ENCODE results near the gene SPIN1. TPM values are rescaled to one million over a fixed set of nuclear protein-coding genes. Genes with fewer than 3 reads are reported as not detected.

SPIN1 gene
- total RNA-seq, 1 experiment from 2014 or later, result 123 TPM

DNA sequence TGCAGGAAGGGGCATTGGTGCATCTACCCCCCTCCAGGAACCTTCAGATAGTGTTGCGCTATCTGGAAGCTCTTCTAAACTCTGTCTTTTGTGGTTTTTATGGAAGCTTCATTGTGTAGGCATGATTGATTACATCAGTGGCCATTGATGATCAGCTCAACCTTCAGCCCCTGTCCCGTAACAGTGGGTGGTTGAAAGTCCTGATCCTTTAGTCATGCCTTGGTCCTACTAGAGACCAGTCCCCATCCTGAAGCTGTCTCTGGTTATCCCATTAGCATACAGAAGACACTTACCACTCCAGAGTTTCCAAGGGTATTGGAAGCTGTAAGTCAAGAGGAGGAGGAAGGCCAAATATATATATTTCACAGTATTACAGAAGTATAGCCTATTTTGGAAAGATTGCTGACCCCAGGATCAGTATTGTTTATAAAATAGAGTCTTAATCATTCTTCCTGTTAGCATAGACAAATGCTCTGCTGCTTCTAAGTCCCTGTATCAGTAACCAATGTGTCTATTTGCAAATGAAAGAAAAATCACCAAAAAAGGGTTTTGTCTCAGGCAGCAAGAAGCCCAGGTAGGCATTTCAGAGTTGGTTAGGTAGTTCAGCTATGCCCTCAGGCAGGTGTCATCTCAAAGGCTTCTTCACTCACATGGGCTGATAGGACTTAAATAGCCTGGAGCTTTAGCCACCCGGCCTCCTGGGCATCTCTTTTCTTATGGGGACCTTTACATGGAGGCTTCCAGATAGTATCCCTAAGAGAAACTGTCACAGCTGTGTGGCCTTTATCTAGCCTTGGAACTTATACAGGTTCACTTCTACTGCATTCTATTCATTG, 41.6 kb downstream of the SPIN1 start:
- ATAC-seq (no peak; the same call in 1 of the 2 replicates), DNase-seq (ENCODE audit: low spot score) (no peak)
- H3K4me3 Mint-ChIP-seq, result no peak overlapping the region
- peaks cover 46% of the 10 kb centered on the region for H3K4me1 Mint-ChIP-seq
- H3K27ac Mint-ChIP-seq, result no peak overlapping the region
- ChIA-PET CTCF (no interaction called here), POLR2A (no interaction called here)
- H3K36me3 Mint-ChIP-seq, result peaks cover 37% of the 10 kb centered on the region
- no peaks in the 10 kb centered on the region for H3K9me3 Mint-ChIP-seq
- TF ChIP-seq, protein P1, sequence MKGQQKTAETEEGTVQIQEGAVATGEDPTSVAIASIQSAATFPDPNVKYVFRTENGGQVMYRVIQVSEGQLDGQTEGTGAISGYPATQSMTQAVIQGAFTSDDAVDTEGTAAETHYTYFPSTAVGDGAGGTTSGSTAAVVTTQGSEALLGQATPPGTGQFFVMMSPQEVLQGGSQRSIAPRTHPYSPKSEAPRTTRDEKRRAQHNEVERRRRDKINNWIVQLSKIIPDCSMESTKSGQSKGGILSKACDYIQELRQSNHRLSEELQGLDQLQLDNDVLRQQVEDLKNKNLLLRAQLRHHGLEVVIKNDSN (CRISPR knock-in tag; IDR thresholded peaks at IDR 0.05), result no peak
- TF ChIP-seq, protein P2, sequence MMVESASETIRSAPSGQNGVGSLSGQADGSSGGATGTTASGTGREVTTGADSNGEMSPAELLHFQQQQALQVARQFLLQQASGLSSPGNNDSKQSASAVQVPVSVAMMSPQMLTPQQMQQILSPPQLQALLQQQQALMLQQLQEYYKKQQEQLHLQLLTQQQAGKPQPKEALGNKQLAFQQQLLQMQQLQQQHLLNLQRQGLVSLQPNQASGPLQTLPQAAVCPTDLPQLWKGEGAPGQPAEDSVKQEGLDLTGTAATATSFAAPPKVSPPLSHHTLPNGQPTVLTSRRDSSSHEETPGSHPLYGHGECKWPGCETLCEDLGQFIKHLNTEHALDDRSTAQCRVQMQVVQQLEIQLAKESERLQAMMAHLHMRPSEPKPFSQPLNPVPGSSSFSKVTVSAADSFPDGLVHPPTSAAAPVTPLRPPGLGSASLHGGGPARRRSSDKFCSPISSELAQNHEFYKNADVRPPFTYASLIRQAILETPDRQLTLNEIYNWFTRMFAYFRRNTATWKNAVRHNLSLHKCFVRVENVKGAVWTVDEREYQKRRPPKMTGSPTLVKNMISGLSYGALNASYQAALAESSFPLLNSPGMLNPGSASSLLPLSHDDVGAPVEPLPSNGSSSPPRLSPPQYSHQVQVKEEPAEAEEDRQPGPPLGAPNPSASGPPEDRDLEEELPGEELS (CRISPR knock-in tag; IDR thresholded peaks at IDR 0.05), result no peak
- TF ChIP-seq, protein P3, sequence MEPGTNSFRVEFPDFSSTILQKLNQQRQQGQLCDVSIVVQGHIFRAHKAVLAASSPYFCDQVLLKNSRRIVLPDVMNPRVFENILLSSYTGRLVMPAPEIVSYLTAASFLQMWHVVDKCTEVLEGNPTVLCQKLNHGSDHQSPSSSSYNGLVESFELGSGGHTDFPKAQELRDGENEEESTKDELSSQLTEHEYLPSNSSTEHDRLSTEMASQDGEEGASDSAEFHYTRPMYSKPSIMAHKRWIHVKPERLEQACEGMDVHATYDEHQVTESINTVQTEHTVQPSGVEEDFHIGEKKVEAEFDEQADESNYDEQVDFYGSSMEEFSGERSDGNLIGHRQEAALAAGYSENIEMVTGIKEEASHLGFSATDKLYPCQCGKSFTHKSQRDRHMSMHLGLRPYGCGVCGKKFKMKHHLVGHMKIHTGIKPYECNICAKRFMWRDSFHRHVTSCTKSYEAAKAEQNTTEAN (CRISPR knock-in tag; IDR thresholded peaks at IDR 0.05), result no peak
- TF ChIP-seq, protein P4, sequence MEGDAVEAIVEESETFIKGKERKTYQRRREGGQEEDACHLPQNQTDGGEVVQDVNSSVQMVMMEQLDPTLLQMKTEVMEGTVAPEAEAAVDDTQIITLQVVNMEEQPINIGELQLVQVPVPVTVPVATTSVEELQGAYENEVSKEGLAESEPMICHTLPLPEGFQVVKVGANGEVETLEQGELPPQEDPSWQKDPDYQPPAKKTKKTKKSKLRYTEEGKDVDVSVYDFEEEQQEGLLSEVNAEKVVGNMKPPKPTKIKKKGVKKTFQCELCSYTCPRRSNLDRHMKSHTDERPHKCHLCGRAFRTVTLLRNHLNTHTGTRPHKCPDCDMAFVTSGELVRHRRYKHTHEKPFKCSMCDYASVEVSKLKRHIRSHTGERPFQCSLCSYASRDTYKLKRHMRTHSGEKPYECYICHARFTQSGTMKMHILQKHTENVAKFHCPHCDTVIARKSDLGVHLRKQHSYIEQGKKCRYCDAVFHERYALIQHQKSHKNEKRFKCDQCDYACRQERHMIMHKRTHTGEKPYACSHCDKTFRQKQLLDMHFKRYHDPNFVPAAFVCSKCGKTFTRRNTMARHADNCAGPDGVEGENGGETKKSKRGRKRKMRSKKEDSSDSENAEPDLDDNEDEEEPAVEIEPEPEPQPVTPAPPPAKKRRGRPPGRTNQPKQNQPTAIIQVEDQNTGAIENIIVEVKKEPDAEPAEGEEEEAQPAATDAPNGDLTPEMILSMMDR (IDR thresholded peaks at IDR 0.05), result no peak
- no peak for TF ChIP-seq ZNF423 (CRISPR knock-in tag; IDR thresholded peaks at IDR 0.05)
- TF ChIP-seq SOX15 (CRISPR knock-in tag; IDR thresholded peaks at IDR 0.05), result no peak
- TF ChIP-seq MXD4 (CRISPR knock-in tag; IDR thresholded peaks at IDR 0.05; ENCODE audit: borderline replicate concordance), result no peak
- TF ChIP-seq NFYB (CRISPR knock-in tag; conservative IDR thresholded peaks at IDR 0.05; ENCODE audit: low read depth), result no peak
- TF ChIP-seq, protein P5, sequence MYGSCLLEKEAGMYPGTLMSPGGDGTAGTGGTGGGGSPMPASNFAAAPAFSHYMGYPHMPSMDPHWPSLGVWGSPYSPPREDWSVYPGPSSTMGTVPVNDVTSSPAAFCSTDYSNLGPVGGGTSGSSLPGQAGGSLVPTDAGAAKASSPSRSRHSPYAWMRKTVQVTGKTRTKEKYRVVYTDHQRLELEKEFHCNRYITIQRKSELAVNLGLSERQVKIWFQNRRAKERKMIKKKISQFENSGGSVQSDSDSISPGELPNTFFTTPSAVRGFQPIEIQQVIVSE (CRISPR knock-in tag; IDR thresholded peaks at IDR 0.05; ENCODE audit: borderline replicate concordance), result no peak
- TF ChIP-seq NR2C2 (CRISPR knock-in tag; IDR thresholded peaks at IDR 0.05), result no peak
- no peak for TF ChIP-seq HMGA2 (CRISPR knock-in tag; IDR thresholded peaks at IDR 0.05)
- no peak for TF ChIP-seq RELA (CRISPR knock-in tag; IDR thresholded peaks at IDR 0.05; ENCODE audit: borderline replicate concordance)
- TF ChIP-seq OVOL2 (CRISPR knock-in tag; IDR thresholded peaks at IDR 0.05; ENCODE audit: borderline replicate concordance), result no peak
- TF ChIP-seq, protein P6, sequence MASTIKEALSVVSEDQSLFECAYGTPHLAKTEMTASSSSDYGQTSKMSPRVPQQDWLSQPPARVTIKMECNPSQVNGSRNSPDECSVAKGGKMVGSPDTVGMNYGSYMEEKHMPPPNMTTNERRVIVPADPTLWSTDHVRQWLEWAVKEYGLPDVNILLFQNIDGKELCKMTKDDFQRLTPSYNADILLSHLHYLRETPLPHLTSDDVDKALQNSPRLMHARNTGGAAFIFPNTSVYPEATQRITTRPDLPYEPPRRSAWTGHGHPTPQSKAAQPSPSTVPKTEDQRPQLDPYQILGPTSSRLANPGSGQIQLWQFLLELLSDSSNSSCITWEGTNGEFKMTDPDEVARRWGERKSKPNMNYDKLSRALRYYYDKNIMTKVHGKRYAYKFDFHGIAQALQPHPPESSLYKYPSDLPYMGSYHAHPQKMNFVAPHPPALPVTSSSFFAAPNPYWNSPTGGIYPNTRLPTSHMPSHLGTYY (CRISPR knock-in tag; IDR thresholded peaks at IDR 0.05), result no peak
- no peak for TF ChIP-seq ZNF121 (CRISPR knock-in tag; IDR thresholded peaks at IDR 0.05)
- H3K27me3 Mint-ChIP-seq (ENCODE audit: low read depth), result no peaks in the 10 kb centered on the region

DNA sequence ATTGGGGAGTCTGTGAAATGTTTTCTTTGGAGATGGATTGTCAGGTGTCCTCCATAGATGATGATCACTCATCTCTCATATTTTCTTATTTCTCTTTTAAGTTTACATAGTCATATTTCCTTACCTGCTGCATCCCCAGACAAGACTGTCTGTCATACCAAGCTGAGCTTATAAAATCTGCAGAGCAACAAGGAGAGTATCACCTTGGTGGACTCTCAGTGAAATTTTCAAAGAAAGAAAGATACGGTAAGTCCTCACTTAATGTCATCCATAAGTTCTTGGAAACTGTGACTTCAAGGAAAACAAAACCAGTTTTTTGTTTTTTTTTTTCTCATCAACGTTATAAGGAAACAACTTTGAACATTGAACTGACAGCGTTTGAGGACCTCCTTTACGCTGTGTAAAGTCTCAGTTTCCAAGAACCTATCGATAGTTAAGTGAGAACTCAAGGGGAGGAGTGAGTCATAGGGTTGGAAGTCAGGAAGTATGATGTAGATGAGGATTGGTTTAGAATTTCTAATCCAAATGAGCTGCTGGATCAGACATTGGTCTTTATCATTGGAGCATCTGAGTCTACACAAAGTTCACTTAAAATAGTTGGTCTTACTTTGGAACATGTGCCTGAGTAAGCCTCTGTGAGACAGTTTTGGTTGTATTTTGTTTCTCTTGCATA, 45.5 kb downstream of the SPIN1 start:
- H3K36me3 Mint-ChIP-seq, result peaks cover 56% of the 10 kb centered on the region
- DNase-seq (ENCODE audit: low spot score) (no peak), ATAC-seq (no peak)
- ChIA-PET POLR2A (interaction anchor here (0.6 kb wide), 1 partner anchor 25 kb away, joined by 5 read pairs; no protein-coding TSS in a partner anchor), CTCF (interaction anchor here (0.5 to 1.1 kb wide), 2 partner anchors 57 to 120 kb away, joined by 3 read pairs; no protein-coding TSS in a partner anchor)
- H3K4me3 Mint-ChIP-seq, result no peak overlapping the region
- H3K27me3 Mint-ChIP-seq (ENCODE audit: low read depth), result no peaks in the 10 kb centered on the region
- H3K27ac Mint-ChIP-seq, result peak overlapping the region; percentile 86
- H3K9me3 Mint-ChIP-seq, result peaks cover 4% of the 10 kb centered on the region
- H3K4me1 Mint-ChIP-seq, result peaks cover 40% of the 10 kb centered on the region
- TF ChIP-seq FOXK1 (CRISPR knock-in tag; IDR thresholded peaks at IDR 0.05) (no peak), GABPB1 (CRISPR knock-in tag; IDR thresholded peaks at IDR 0.05) (no peak), GTF2I (CRISPR knock-in tag; conservative IDR thresholded peaks at IDR 0.05) (no peak), NR2C2 (CRISPR knock-in tag; IDR thresholded peaks at IDR 0.05) (no peak), RELA (CRISPR knock-in tag; IDR thresholded peaks at IDR 0.05; ENCODE audit: borderline replicate concordance) (no peak), SMAD4 (CRISPR knock-in tag; IDR thresholded peaks at IDR 0.05) (no peak)
- TF ChIP-seq, protein P5 (CRISPR knock-in tag; IDR thresholded peaks at IDR 0.05; ENCODE audit: borderline replicate concordance), result no peak
- TF ChIP-seq, protein P7, sequence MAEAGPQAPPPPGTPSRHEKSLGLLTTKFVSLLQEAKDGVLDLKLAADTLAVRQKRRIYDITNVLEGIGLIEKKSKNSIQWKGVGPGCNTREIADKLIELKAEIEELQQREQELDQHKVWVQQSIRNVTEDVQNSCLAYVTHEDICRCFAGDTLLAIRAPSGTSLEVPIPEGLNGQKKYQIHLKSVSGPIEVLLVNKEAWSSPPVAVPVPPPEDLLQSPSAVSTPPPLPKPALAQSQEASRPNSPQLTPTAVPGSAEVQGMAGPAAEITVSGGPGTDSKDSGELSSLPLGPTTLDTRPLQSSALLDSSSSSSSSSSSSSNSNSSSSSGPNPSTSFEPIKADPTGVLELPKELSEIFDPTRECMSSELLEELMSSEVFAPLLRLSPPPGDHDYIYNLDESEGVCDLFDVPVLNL (CRISPR knock-in tag; IDR thresholded peaks at IDR 0.05; ENCODE audit: borderline replicate concordance, low read depth), result no peak
- TF ChIP-seq, protein P8, sequence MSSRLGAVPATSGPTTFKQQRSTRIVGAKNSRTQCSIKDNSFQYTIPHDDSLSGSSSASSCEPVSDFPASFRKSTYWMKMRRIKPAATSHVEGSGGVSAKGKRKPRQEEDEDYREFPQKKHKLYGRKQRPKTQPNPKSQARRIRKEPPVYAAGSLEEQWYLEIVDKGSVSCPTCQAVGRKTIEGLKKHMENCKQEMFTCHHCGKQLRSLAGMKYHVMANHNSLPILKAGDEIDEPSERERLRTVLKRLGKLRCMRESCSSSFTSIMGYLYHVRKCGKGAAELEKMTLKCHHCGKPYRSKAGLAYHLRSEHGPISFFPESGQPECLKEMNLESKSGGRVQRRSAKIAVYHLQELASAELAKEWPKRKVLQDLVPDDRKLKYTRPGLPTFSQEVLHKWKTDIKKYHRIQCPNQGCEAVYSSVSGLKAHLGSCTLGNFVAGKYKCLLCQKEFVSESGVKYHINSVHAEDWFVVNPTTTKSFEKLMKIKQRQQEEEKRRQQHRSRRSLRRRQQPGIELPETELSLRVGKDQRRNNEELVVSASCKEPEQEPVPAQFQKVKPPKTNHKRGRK (CRISPR knock-in tag; IDR thresholded peaks at IDR 0.05; ENCODE audit: borderline replicate concordance), result no peak

Measured in WTC11 (cell line).